SK-N-SH (cell line): ENCODE measurements around the gene SLAMF1. TPM values are rescaled to one million over a fixed set of nuclear protein-coding genes. Genes with fewer than 3 reads are reported as not detected.

Experiments
- CTCF ChIA-PET: fragments of 300-600, 350-600 bp; formaldehyde crosslinking; extraction: SDS; loops from one replicate; lab custom pipeline; 2021; lab: Yijun Ruan, JAX
- POLR2A ChIA-PET: fragments of 350-600 bp; sonication (Branson Sonifier 250); formaldehyde crosslinking; extraction: SDS; loops from one replicate; lab custom pipeline; 2020; ENCODE audit warnings: antibody characterized with exemption, inconsistent platforms; lab: Yijun Ruan, JAX
- DNase-seq: peaks from one replicate; pipeline ENCODE4 v3.0.0; 2012
- H2AFZ ChIP-seq: fragments of 200-600 bp; sonication (generic); 2 replicates; pipeline ENCODE4 v1.8.1; 2016; ENCODE audit warnings: antibody characterized with exemption, mild to moderate bottlenecking, low read depth
- H3F3A ChIP-seq: fragments of 200-600 bp; sonication (generic); replicated peaks from 2 replicates; pipeline ENCODE3; 2016; ENCODE audit warnings: antibody characterized with exemption, mild to moderate bottlenecking; ENCODE audit not compliant: insufficient read depth
- H3K27ac ChIP-seq, 2 experiments: fragments of 200-500 bp in 1 of 2; fragments of 200-600 bp in 1 of 2; sonication (Bioruptor generic) in 1 of 2; sonication (generic), shearing (Covaris generic) in 1 of 2; 2 replicates each; pipeline versions ENCODE4 v1.5.1 to v1.6.1; 2014 to 2016; ENCODE audit warnings: low read depth in 2 of 2, inconsistent platforms in 1 of 2, low read length in 1 of 2, mild to moderate bottlenecking in 1 of 2, mixed read lengths in 1 of 2
- H3K27me3 ChIP-seq: fragments of 200-600 bp; sonication (generic), shearing (Covaris generic); 2 replicates; pipeline ENCODE4 v1.6.1; 2016; ENCODE audit warnings: mixed run types; ENCODE audit not compliant: insufficient read depth
- H3K36me3 ChIP-seq, 2 experiments: fragments of 200-500 bp in 1 of 2; fragments of 200-600 bp in 1 of 2; sonication (Bioruptor generic) in 1 of 2; sonication (generic) in 1 of 2; replicated peaks in 1 of 2; 2 replicates each; pipeline versions ENCODE3 to v1.5.1; 2014 to 2016; ENCODE audit warnings: low read length in 1 of 2, mild to moderate bottlenecking in 1 of 2; ENCODE audit not compliant: insufficient read depth in 2 of 2, control insufficient read depth in 1 of 2
- H3K4me1 ChIP-seq, 2 experiments: fragments of 200-500 bp in 1 of 2; fragments of 200-600 bp in 1 of 2; sonication (Bioruptor generic) in 1 of 2; sonication (generic), shearing (Covaris generic) in 1 of 2; 2 replicates each; pipeline versions ENCODE4 v1.5.1 to v1.6.1; 2014 to 2016; ENCODE audit warnings: low read depth in 1 of 2, low read length in 1 of 2, mixed run types in 1 of 2; ENCODE audit not compliant: insufficient read depth in 2 of 2, control insufficient read depth in 1 of 2
- H3K4me2 ChIP-seq: fragments of 200-600 bp; sonication (generic), shearing (Covaris generic); 2 replicates; pipeline ENCODE4 v1.6.1; 2017; ENCODE audit warnings: mixed run types
- H3K4me3 ChIP-seq, 2 experiments: fragments of 200-500 bp in 1 of 2; fragments of 200-600 bp in 1 of 2; sonication (Bioruptor generic) in 1 of 2; sonication (generic), shearing (Covaris generic) in 1 of 2; 2 replicates each; pipeline versions ENCODE4 v1.5.1 to v1.8.1; 2014 to 2016; ENCODE audit warnings: low read depth in 2 of 2, inconsistent platforms in 1 of 2, low read length in 1 of 2, mild to moderate bottlenecking in 1 of 2, mixed read lengths in 1 of 2, moderate library complexity in 1 of 2
- H3K79me2 ChIP-seq: fragments of 200-600 bp; sonication (generic); 2 replicates; pipeline ENCODE4 v1.8.1; 2017; ENCODE audit warnings: mild to moderate bottlenecking; ENCODE audit not compliant: insufficient read depth
- H3K9ac ChIP-seq: fragments of 200-600 bp; sonication (generic); 2 replicates; pipeline ENCODE4 v1.6.1; 2017; ENCODE audit warnings: mixed run types
- H3K9me2 ChIP-seq: fragments of 200-600 bp; sonication (generic); 2 replicates; pipeline ENCODE4 v1.6.1; 2017; ENCODE audit warnings: mixed run types
- H3K9me3 ChIP-seq: fragments of 200-600 bp; sonication (generic); 2 replicates; pipeline ENCODE4 v1.6.1; 2017; ENCODE audit warnings: mixed run types, mild to moderate bottlenecking, moderate library complexity
- H4K20me1 ChIP-seq: fragments of 200-600 bp; sonication (generic); 2 replicates; pipeline ENCODE4 v1.6.1; 2017; ENCODE audit warnings: mild to moderate bottlenecking, mixed run types; ENCODE audit not compliant: insufficient read depth
- CHD2 ChIP-seq: fragments of 150-350 bp; IDR thresholded peaks from 2 replicates; pipeline ENCODE4 v1.6.1; 2018; ENCODE audit warnings: low read length; ENCODE audit not compliant: partially characterized antibody
- EP300 ChIP-seq, 2 experiments: IDR thresholded peaks; 2 replicates each; pipeline versions ENCODE4 v1.4.0 to v1.6.1; 2012; ENCODE audit warnings: borderline replicate concordance in 1 of 2, low read depth in 1 of 2, low read length in 1 of 2
- FOXJ3 ChIP-seq: sonication (generic); formaldehyde crosslinking; IDR thresholded peaks from 2 replicates; pipeline ENCODE4 v1.5.1; 2020; ENCODE audit warnings: mild to moderate bottlenecking, missing genetic modification reagents
- FOXM1 ChIP-seq: IDR thresholded peaks from 2 replicates; pipeline ENCODE4 v1.4.0; 2012; ENCODE audit warnings: low read depth, mild to moderate bottlenecking
- GABPA ChIP-seq: IDR thresholded peaks from 2 replicates; pipeline ENCODE4 v1.4.0; 2012; ENCODE audit warnings: low read depth, mild to moderate bottlenecking
- MEF2A ChIP-seq: IDR thresholded peaks from 2 replicates; pipeline ENCODE4 v1.4.0; 2012; ENCODE audit warnings: low read depth, borderline replicate concordance
- NFIC ChIP-seq: IDR thresholded peaks from 2 replicates; pipeline ENCODE4 v1.4.0; 2012; ENCODE audit warnings: borderline replicate concordance
- NRF1 ChIP-seq: IDR thresholded peaks from 2 replicates; pipeline ENCODE4 v1.6.1; 2012; ENCODE audit warnings: low read depth, mild to moderate bottlenecking, low read length
- RAD21 ChIP-seq: IDR thresholded peaks from 2 replicates; pipeline ENCODE4 v1.6.1; 2012; ENCODE audit warnings: mild to moderate bottlenecking, low read length
- RCOR1 ChIP-seq: fragments of 150-350 bp; IDR thresholded peaks from 2 replicates; pipeline ENCODE4 v1.6.1; 2017; ENCODE audit warnings: antibody characterized with exemption, low read length
- SIN3A ChIP-seq: IDR thresholded peaks from 2 replicates; pipeline ENCODE4 v1.6.1; 2012; ENCODE audit warnings: low read depth, mild to moderate bottlenecking, low read length, moderate library complexity, borderline replicate concordance
- SMC3 ChIP-seq: IDR thresholded peaks from 2 replicates; pipeline ENCODE4 v1.6.1; 2012; ENCODE audit warnings: low read depth, low read length, improper control_type of control experiment
- TAF1 ChIP-seq: IDR thresholded peaks from 2 replicates; pipeline ENCODE4 v1.6.1; 2012; ENCODE audit warnings: low read depth, mild to moderate bottlenecking, low read length, moderate library complexity, borderline replicate concordance
- YY1 ChIP-seq: IDR thresholded peaks from 2 replicates; pipeline ENCODE4 v1.4.0; 2012; ENCODE audit warnings: low read depth, mild to moderate bottlenecking
- WGBS: methylation state at CpG from one replicate; pipeline ENCODE4 v1.1.6; 2017; ENCODE audit warnings: low lambda C conversion rate; 5-methylcytosine and 5-hydroxymethylcytosine counted together
- polyA plus RNA-seq, 3 experiments: library from polyadenylated mRNA; depleted of rRNA; stranded (reverse); fragments of >200 nt; gene quantifications; 2 replicates each; pipeline ENCODE4 v1.2.3, GENCODE V29; 2012
- TF ChIP-seq, protein P1 (sequence below): IDR thresholded peaks from 2 replicates; pipeline ENCODE4 v1.4.0; 2012; ENCODE audit warnings: low read depth
- TF ChIP-seq, protein P2 (sequence below): fragments of 150-350 bp; IDR thresholded peaks from 2 replicates; pipeline ENCODE4 v1.6.1; 2016; ENCODE audit warnings: mild to moderate bottlenecking, low read depth, low read length
- TF ChIP-seq, protein P3 (sequence below): IDR thresholded peaks from 2 replicates; pipeline ENCODE4 v1.6.1; 2012; ENCODE audit warnings: mild to moderate bottlenecking, low read depth, low read length, moderate library complexity
- TF ChIP-seq, protein P4 (sequence below): IDR thresholded peaks from 2 replicates; pipeline ENCODE4 v1.4.0; 2012; ENCODE audit warnings: low read depth, borderline replicate concordance
- TF ChIP-seq, protein P5 (sequence below): IDR thresholded peaks from 2 replicates; pipeline ENCODE4; 2012

SLAMF1 gene
- polyA plus RNA-seq, 1 of the 3 experiments (the other 2 are of a cell fraction): not detected

DNA sequence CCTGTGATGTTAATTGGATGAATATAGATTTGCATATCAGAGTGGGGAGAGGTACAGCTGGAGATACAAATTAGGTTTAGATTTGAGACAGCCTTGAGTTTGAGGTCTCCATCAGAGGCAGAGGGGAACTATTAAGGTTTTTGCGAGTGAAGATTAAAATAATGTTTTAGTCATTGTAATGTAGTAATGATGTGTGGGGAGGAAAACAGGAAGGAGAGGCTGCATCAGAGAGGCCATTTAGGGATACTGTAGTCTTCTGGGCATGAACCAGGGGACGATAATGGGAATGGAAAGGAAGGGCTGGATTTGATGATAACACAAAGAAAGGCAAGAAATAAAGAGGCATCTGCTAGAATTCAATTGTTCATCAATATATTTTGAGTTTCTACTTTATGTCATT, 77.0 kb downstream of the SLAMF1 start:
- Histone ChIP-seq H3K9me3 (no peaks in the 10 kb centered on the region), H3K27me3 (no peaks in the 10 kb centered on the region; the same call in 1 of the 2 replicates), H2AFZ (no peak overlapping the region), H4K20me1 (no peaks in the 10 kb centered on the region), H3K4me1 (no peaks in the 10 kb centered on the region), H3K27ac (no peak overlapping the region), H3K4me3 (no peak overlapping the region), H3K9ac (no peak overlapping the region)
- DNase-seq: no peak
- TF ChIP-seq YY1 (no peak), CHD2 (no peak), FOXM1 (no peak), RCOR1 (no peak), EP300 (IDR thresholded peaks at IDR 0.05; ENCODE audit: borderline replicate concordance in 1 of 2, low read depth in 1 of 2, low read length in 1 of 2) (no peak), FOXJ3 (CRISPR knock-in tag) (no peak), NFIC (no peak), NRF1 (no peak), TAF1 (no peak), RAD21 (no peak), MEF2A (no peak), GABPA (no peak), SMC3 (no peak), SIN3A (no peak)
- TF ChIP-seq, protein P1, sequence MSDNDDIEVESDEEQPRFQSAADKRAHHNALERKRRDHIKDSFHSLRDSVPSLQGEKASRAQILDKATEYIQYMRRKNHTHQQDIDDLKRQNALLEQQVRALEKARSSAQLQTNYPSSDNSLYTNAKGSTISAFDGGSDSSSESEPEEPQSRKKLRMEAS: no peak
- TF ChIP-seq, protein P2, sequence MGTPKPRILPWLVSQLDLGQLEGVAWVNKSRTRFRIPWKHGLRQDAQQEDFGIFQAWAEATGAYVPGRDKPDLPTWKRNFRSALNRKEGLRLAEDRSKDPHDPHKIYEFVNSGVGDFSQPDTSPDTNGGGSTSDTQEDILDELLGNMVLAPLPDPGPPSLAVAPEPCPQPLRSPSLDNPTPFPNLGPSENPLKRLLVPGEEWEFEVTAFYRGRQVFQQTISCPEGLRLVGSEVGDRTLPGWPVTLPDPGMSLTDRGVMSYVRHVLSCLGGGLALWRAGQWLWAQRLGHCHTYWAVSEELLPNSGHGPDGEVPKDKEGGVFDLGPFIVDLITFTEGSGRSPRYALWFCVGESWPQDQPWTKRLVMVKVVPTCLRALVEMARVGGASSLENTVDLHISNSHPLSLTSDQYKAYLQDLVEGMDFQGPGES: no peak
- TF ChIP-seq, protein P3, sequence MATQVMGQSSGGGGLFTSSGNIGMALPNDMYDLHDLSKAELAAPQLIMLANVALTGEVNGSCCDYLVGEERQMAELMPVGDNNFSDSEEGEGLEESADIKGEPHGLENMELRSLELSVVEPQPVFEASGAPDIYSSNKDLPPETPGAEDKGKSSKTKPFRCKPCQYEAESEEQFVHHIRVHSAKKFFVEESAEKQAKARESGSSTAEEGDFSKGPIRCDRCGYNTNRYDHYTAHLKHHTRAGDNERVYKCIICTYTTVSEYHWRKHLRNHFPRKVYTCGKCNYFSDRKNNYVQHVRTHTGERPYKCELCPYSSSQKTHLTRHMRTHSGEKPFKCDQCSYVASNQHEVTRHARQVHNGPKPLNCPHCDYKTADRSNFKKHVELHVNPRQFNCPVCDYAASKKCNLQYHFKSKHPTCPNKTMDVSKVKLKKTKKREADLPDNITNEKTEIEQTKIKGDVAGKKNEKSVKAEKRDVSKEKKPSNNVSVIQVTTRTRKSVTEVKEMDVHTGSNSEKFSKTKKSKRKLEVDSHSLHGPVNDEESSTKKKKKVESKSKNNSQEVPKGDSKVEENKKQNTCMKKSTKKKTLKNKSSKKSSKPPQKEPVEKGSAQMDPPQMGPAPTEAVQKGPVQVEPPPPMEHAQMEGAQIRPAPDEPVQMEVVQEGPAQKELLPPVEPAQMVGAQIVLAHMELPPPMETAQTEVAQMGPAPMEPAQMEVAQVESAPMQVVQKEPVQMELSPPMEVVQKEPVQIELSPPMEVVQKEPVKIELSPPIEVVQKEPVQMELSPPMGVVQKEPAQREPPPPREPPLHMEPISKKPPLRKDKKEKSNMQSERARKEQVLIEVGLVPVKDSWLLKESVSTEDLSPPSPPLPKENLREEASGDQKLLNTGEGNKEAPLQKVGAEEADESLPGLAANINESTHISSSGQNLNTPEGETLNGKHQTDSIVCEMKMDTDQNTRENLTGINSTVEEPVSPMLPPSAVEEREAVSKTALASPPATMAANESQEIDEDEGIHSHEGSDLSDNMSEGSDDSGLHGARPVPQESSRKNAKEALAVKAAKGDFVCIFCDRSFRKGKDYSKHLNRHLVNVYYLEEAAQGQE: no peak
- TF ChIP-seq, protein P4, sequence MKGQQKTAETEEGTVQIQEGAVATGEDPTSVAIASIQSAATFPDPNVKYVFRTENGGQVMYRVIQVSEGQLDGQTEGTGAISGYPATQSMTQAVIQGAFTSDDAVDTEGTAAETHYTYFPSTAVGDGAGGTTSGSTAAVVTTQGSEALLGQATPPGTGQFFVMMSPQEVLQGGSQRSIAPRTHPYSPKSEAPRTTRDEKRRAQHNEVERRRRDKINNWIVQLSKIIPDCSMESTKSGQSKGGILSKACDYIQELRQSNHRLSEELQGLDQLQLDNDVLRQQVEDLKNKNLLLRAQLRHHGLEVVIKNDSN: no peak
- TF ChIP-seq, protein P5, sequence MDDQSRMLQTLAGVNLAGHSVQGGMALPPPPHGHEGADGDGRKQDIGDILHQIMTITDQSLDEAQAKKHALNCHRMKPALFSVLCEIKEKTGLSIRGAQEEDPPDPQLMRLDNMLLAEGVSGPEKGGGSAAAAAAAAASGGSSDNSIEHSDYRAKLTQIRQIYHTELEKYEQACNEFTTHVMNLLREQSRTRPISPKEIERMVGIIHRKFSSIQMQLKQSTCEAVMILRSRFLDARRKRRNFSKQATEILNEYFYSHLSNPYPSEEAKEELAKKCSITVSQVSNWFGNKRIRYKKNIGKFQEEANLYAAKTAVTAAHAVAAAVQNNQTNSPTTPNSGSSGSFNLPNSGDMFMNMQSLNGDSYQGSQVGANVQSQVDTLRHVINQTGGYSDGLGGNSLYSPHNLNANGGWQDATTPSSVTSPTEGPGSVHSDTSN: no peak
- TF ChIP-seq, all 33 proteins: peak for 0
- Histone ChIP-seq H3K79me2 (no peaks in the 10 kb centered on the region), H3K9me2 (no peaks in the 10 kb centered on the region), H3K36me3 (no peaks in the 10 kb centered on the region), H3F3A (no peaks in the 10 kb centered on the region), H3K4me2 (no peak overlapping the region)
- ChIA-PET CTCF (interaction anchor here (1.1 kb wide), 1 partner anchor 15 kb away, joined by 3 read pairs; no protein-coding TSS in a partner anchor), POLR2A (no interaction called here)
- WGBS: 10% methylated on average over 2 of the region's 2 CpGs
